HG03039 (cell line): ENCODE measurements around the gene MTX2.
"Not testable (repeated sequence)": the region's sequence is repeated elsewhere in the genome, so short reads cannot be mapped to it uniquely, and the experiment has no call there.

ENCODE experiments used
- ATAC-seq: cut with Tn5 transposase; IDR thresholded peaks from one replicate; pipeline ENCODE4 v1.9.1; 2021; ENCODE audit warnings: mild to moderate bottlenecking, moderate library complexity; ENCODE audit not compliant: unreplicated experiment

MTX2 gene

GRCh38 chr2:176285321-176285720 is 16.1 kb downstream of the MTX2 start:
- no peak for ATAC-seq

GRCh38 chr2:176291335-176291734 is 22.1 kb downstream of the MTX2 start:
- no peak for ATAC-seq

GRCh38 chr2:176291809-176292283 is 22.6 kb downstream of the MTX2 start:
- ATAC-seq, result peak; percentile 81

GRCh38 chr2:176292608-176293007 is 23.4 kb downstream of the MTX2 start:
- no peak for ATAC-seq

GRCh38 chr2:176293334-176293733 is 24.1 kb downstream of the MTX2 start:
- ATAC-seq, result no peak

GRCh38 chr2:176297067-176297466 is 27.8 kb downstream of the MTX2 start:
- ATAC-seq, result no peak

GRCh38 chr2:176297737-176298136 is 28.5 kb downstream of the MTX2 start:
- no peak for ATAC-seq

GRCh38 chr2:176306020-176306419 is 36.8 kb downstream of the MTX2 start:
- not testable (repeated sequence) for ATAC-seq

- no peak for ATAC-seq
These were observed 48.0 kb downstream of the MTX2 start for GRCh38 chr2:176317199-176317598.

GRCh38 chr2:176317623-176318065 is 48.4 kb downstream of the MTX2 start:
- no peak for ATAC-seq

GRCh38 chr2:176321916-176322315 is 52.7 kb downstream of the MTX2 start:
- no peak for ATAC-seq

GRCh38 chr2:176324862-176325261 is 55.6 kb downstream of the MTX2 start:
- no peak for ATAC-seq

GRCh38 chr2:176325732-176326131 is 56.5 kb downstream of the MTX2 start:
- no peak for ATAC-seq

- no peak for ATAC-seq
These were observed 58.9 kb downstream of the MTX2 start for GRCh38 chr2:176328149-176328548.

- no peak for ATAC-seq
These were observed 61.4 kb downstream of the MTX2 start for GRCh38 chr2:176330612-176331011.

GRCh38 chr2:176331646-176332045 is 62.4 kb downstream of the MTX2 start:
- no peak for ATAC-seq

- no peak for ATAC-seq
These were observed 65.5 kb downstream of the MTX2 start for GRCh38 chr2:176334729-176335128.

- ATAC-seq, result no peak
These were observed 69.2 kb downstream of the MTX2 start for GRCh38 chr2:176338395-176338794.

GRCh38 chr2:176339208-176339607 is 70.0 kb downstream of the MTX2 start:
- ATAC-seq, result no peak

GRCh38 chr2:176356251-176356650 is 87.0 kb downstream of the MTX2 start:
- ATAC-seq, result no peak

- ATAC-seq, result no peak
These were observed 95.2 kb downstream of the MTX2 start for GRCh38 chr2:176364273-176364977.

- no peak for ATAC-seq
These were observed 99.1 kb downstream of the MTX2 start for GRCh38 chr2:176368349-176368748.
